ENCODE data around the gene SLC6A7. TPM values are rescaled to one million over a fixed set of nuclear protein-coding genes. Genes with fewer than 3 reads are reported as not detected.
A peak's percentile ranks its signal among the peaks of the same experiment; 100 is the strongest.

The SLC6A7 gene
- total RNA-seq, 2 donors from 2014 or later: not detected

- H3K9ac ChIP-seq (ENCODE audit: extremely low read depth, low read length, poor library complexity, severe bottlenecking): no peak overlapping the region
- H3K27ac Mint-ChIP-seq: peak overlapping the region; percentile 42
- TF ChIP-seq CTCF (conservative IDR thresholded peaks at IDR 0.05): no peak
Observed at GRCh38 chr5:150144246-150144801, 45.5 kb upstream of the SLC6A7 start.

GRCh38 chr5:150144879-150145278, 45.0 kb upstream of the SLC6A7 start:
- Histone ChIP-seq H3K4me1 (ENCODE audit: control insufficient read depth, insufficient read depth, low read length) (peaks cover 16% of the 10 kb centered on the region), H3K27ac (ENCODE audit: low read depth, low read length) (no peak overlapping the region)
- 52 to 53% methylated on average over 2 to 4 of the region's 4 CpGs for WGBS, 2 experiments (ENCODE audit: insufficient coverage in 1 of 2, insufficient read length in 1 of 2)

More at GRCh38 chr5:150144246-150144801, 45.5 kb upstream of the SLC6A7 start:
- Mint-ChIP-seq H3K27me3 (ENCODE audit: insufficient read depth) (peaks cover 3% of the 10 kb centered on the region), H3K4me1 (peaks cover 43% of the 10 kb centered on the region), H3K9me3 (no peaks in the 10 kb centered on the region), H3K36me3 (ENCODE audit: low read depth) (no peaks in the 10 kb centered on the region), H3K4me3 (no peak overlapping the region)
- peak overlapping the region; percentile 51 for H3K27ac ChIP-seq (ENCODE audit: low read depth, low read length)
- WGBS, 2 experiments (ENCODE audit: insufficient coverage in 1 of 2, insufficient read length in 1 of 2): 55 to 62% methylated on average over 6 to 14 of the region's 14 CpGs
- peak; percentile 69 for DNase-seq
- H3K9me3 ChIP-seq (ENCODE audit: control insufficient read depth, low read length): no peaks in the 10 kb centered on the region
- H3K27me3 ChIP-seq (ENCODE audit: control insufficient read depth, insufficient read depth, low read length, poor library complexity, severe bottlenecking): no peaks in the 10 kb centered on the region
- H3K4me3 ChIP-seq (ENCODE audit: low read length): no peak overlapping the region
- H3K36me3 ChIP-seq (ENCODE audit: control insufficient read depth, insufficient read depth, low read length): no peaks in the 10 kb centered on the region
- peaks cover 17% of the 10 kb centered on the region for H3K4me1 ChIP-seq (ENCODE audit: control insufficient read depth, insufficient read depth, low read length)

GRCh38 chr5:150146235-150146634, 43.6 kb upstream of the SLC6A7 start:
- peaks cover 13% of the 10 kb centered on the region for H3K4me1 ChIP-seq (ENCODE audit: control insufficient read depth, insufficient read depth, low read length)
- no peak overlapping the region for H3K27ac ChIP-seq (ENCODE audit: low read depth, low read length)
- Mint-ChIP-seq H3K4me1 (peaks cover 39% of the 10 kb centered on the region), H3K27ac (no peak overlapping the region), H3K27me3 (ENCODE audit: insufficient read depth) (peaks cover 12% of the 10 kb centered on the region), H3K36me3 (ENCODE audit: low read depth) (no peaks in the 10 kb centered on the region), H3K9me3 (no peaks in the 10 kb centered on the region), H3K4me3 (no peak overlapping the region)
- no peak overlapping the region for H3K9ac ChIP-seq (ENCODE audit: extremely low read depth, low read length, poor library complexity, severe bottlenecking)
- no peaks in the 10 kb centered on the region for H3K9me3 ChIP-seq (ENCODE audit: control insufficient read depth, low read length)
- DNase-seq: no peak
- WGBS, 2 experiments (ENCODE audit: insufficient coverage in 1 of 2, insufficient read length in 1 of 2): 88 to 96% methylated on average over 5 of the region's 5 CpGs
- H3K27me3 ChIP-seq (ENCODE audit: control insufficient read depth, insufficient read depth, low read length, poor library complexity, severe bottlenecking): no peaks in the 10 kb centered on the region
- H3K36me3 ChIP-seq (ENCODE audit: control insufficient read depth, insufficient read depth, low read length): no peaks in the 10 kb centered on the region
- no peak overlapping the region for H3K4me3 ChIP-seq (ENCODE audit: low read length)
- TF ChIP-seq CTCF (conservative IDR thresholded peaks at IDR 0.05): no peak

More at GRCh38 chr5:150144879-150145278, 45.0 kb upstream of the SLC6A7 start:
- DNase-seq: no peak
- Histone ChIP-seq H3K4me3 (ENCODE audit: low read length) (no peak overlapping the region), H3K9me3 (ENCODE audit: control insufficient read depth, low read length) (no peaks in the 10 kb centered on the region), H3K27me3 (ENCODE audit: control insufficient read depth, insufficient read depth, low read length, poor library complexity, severe bottlenecking) (no peaks in the 10 kb centered on the region), H3K36me3 (ENCODE audit: control insufficient read depth, insufficient read depth, low read length) (no peaks in the 10 kb centered on the region), H3K9ac (ENCODE audit: extremely low read depth, low read length, poor library complexity, severe bottlenecking) (no peak overlapping the region)
- Mint-ChIP-seq H3K9me3 (no peaks in the 10 kb centered on the region), H3K4me1 (peaks cover 41% of the 10 kb centered on the region), H3K4me3 (no peak overlapping the region), H3K27ac (no peak overlapping the region), H3K36me3 (ENCODE audit: low read depth) (no peaks in the 10 kb centered on the region), H3K27me3 (ENCODE audit: insufficient read depth) (peaks cover 4% of the 10 kb centered on the region)
- TF ChIP-seq CTCF (conservative IDR thresholded peaks at IDR 0.05): no peak

All from endodermal cell (in vitro differentiated cells).